GM20000 (cell line): ENCODE results near the gene MIOX.

Experiments used
- DNase-seq: peaks from one replicate; pipeline ENCODE4 v3.0.0; 2012; ENCODE audit warnings: low spot score
- TF ChIP-seq, protein P1 (sequence below): IDR thresholded peaks from 2 replicates; pipeline ENCODE4 v1.5.1; 2012; ENCODE audit warnings: mild to moderate bottlenecking, control low read depth; ENCODE audit errors: extremely low read depth, missing control alignments

MIOX gene

DNA sequence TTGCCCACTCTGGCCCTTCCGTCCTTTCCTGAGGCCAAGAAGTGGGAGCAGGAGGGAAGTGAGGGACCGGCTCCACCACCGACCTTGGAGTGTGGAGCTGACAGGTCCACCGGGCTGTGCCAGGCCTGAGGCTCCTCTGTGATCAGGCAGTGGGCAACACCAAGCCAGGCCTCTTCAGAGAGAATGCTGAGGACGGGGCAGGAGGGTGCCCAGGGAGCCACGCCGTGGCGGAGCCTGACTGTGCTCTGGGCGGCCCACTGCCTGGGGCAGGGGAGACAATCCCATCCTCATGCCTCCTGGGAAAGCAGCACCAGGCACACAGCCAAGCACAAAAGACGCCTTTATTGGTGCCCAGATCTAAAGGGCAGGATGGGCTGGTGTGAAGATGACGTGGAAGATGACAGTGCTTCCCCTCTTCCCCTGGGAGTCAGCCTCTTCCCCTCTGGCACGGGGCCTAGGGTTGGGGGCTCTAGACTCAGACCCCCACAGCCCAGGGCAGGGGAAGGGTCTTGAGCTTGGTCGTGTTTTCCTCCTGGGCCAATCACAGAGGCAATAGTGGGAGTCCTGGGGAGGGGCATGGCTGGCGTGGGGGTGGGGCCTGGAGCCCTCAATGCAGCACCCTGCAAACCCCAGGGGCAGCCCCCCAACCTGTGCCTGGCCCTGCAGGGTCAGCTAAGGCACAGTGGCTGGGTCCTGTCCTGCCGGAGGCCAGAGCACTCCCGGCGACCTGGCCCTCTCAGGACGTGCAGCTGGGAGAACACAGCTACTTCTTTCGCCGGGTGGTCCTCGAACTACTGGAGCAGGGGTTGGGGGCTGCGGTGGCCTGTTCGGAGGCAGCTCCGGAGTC, 16.2 kb downstream of the MIOX start:
- no peak for DNase-seq

GRCh38 chr22:50503475-50504145, 17.0 kb downstream of the MIOX start:
- TF ChIP-seq, protein P1, sequence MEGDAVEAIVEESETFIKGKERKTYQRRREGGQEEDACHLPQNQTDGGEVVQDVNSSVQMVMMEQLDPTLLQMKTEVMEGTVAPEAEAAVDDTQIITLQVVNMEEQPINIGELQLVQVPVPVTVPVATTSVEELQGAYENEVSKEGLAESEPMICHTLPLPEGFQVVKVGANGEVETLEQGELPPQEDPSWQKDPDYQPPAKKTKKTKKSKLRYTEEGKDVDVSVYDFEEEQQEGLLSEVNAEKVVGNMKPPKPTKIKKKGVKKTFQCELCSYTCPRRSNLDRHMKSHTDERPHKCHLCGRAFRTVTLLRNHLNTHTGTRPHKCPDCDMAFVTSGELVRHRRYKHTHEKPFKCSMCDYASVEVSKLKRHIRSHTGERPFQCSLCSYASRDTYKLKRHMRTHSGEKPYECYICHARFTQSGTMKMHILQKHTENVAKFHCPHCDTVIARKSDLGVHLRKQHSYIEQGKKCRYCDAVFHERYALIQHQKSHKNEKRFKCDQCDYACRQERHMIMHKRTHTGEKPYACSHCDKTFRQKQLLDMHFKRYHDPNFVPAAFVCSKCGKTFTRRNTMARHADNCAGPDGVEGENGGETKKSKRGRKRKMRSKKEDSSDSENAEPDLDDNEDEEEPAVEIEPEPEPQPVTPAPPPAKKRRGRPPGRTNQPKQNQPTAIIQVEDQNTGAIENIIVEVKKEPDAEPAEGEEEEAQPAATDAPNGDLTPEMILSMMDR = no peak
- DNase-seq = no peak

More for the DNA sequence above, 16.2 kb downstream of the MIOX start:
- TF ChIP-seq, protein P1 = no peak

GRCh38 chr22:50504369-50505211, 17.9 kb downstream of the MIOX start:
- no peak for DNase-seq
- TF ChIP-seq, protein P1 = no peak

- no peak for DNase-seq
- TF ChIP-seq, protein P1 = no peak
These were observed 18.7 kb downstream of the MIOX start for GRCh38 chr22:50505276-50505775.

DNA sequence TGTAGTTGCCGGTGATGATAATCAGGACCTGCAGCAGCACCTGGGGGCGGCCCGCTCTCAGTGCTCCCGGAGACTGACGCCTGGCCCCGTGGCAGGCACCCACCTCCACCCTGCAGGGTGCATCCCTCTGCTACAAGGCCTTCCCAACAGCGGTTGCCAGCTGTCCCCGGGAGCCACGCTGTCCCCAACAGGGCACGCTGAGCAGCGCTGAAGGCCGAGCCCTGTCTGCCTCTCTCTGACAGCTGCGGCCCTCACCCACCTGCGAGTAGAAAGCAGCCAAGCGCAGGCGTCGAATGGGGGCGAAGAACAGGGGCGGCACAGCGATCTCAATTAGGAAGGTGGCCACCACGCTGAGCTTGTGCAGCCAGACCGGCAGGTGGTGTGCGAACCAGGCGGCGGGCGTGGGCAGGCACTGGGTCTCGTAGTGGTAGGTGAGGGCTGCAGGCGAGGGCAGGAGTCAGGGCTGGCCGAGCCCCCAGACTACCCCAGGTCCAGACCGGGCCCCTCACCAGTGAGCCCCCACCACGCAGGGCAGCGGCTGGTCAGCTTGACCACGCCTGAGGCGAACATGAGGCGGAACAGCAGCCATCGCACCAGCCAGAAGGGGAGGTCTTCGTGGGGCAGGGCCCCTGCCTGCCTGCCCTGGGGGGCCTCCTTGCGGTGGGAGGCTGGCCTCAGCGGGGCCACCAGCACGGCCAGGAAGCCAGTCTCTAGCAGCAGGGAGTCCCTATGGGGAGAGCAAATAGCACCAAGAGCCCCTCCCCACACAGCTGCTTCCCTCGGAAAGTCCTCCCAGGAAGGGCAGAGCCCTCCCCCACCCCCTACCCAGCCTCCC, 19.3 kb downstream of the MIOX start:
- DNase-seq = no peak
- TF ChIP-seq, protein P1 = no peak

- TF ChIP-seq, protein P1 = no peak
- DNase-seq = no peak
These were observed 20.2 kb downstream of the MIOX start for GRCh38 chr22:50506611-50507420.
